Lower leg skin (tissue), 3 donors: Measurements from ENCODE around the gene MBD6.

Source experiments
- CTCF ChIP-seq, 3 donors: fragments of 450-650 bp; IDR thresholded peaks; one replicate each; pipeline ENCODE4 v1.5.1; 2016; ENCODE audit warnings: antibody characterized with exemption in 3 of 3, mild to moderate bottlenecking in 3 of 3, moderate library complexity in 2 of 3
- POLR2A ChIP-seq, 2 donors: fragments of 450-650 bp; IDR thresholded peaks; one replicate each; pipeline ENCODE4 v1.6.1; 2016 to 2017; ENCODE audit warnings: antibody characterized with exemption in 2 of 2, mild to moderate bottlenecking in 1 of 2, moderate library complexity in 1 of 2

GRCh38 chr12:57513266-57513665, 9.4 kb upstream of the MBD6 start:
- TF ChIP-seq CTCF (IDR thresholded peaks at IDR 0.05) (no peak), POLR2A (IDR thresholded peaks at IDR 0.05) (no peak)
